A673 (cell line): ENCODE measurements around the gene PHETA1.

Experiments
- EZH2 ChIP-seq: fragments of 200-600 bp; sonication (generic); IDR thresholded peaks from 2 replicates; pipeline ENCODE4 v1.6.1; 2017; ENCODE audit warnings: borderline replicate concordance, low read depth, mild to moderate bottlenecking, mixed read lengths, antibody characterized with exemption, low read length; ENCODE audit not compliant: poor library complexity, severe bottlenecking
- TF ChIP-seq, protein P1 (sequence below): fragments of 300-800, 200-600 bp; sonication (generic); conservative IDR thresholded peaks from 2 replicates; pipeline ENCODE4 v1.5.1; 2017; ENCODE audit warnings: low read depth, mild to moderate bottlenecking, antibody characterized with exemption, low read length, moderate library complexity, mixed read lengths

DNA sequence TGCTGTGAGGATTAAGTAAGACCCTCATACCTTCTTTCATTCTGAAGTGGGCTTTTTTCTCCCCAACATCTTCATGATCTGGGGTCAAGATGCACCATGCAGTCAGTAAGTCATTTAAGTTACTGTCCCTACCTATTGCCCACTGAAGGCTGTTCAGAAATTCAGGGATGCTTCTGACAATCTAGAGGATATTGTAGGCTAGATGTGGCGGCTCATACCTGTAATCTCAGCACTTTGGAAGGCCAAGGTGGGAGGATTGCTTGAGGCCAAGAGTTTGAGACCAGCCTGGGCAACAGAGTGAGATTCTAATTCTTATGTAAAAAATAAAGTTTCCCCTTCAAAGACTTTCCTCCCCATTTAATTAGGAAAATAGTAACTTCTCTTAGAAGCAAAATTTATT, 28.7 kb downstream of the PHETA1 start:
- TF ChIP-seq, protein P1, sequence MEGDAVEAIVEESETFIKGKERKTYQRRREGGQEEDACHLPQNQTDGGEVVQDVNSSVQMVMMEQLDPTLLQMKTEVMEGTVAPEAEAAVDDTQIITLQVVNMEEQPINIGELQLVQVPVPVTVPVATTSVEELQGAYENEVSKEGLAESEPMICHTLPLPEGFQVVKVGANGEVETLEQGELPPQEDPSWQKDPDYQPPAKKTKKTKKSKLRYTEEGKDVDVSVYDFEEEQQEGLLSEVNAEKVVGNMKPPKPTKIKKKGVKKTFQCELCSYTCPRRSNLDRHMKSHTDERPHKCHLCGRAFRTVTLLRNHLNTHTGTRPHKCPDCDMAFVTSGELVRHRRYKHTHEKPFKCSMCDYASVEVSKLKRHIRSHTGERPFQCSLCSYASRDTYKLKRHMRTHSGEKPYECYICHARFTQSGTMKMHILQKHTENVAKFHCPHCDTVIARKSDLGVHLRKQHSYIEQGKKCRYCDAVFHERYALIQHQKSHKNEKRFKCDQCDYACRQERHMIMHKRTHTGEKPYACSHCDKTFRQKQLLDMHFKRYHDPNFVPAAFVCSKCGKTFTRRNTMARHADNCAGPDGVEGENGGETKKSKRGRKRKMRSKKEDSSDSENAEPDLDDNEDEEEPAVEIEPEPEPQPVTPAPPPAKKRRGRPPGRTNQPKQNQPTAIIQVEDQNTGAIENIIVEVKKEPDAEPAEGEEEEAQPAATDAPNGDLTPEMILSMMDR, result no peak
- TF ChIP-seq EZH2, result no peak
